GM04503 (cell line): ENCODE results near the gene SLC5A2.
"Not testable (repeated sequence)": the region's sequence is repeated elsewhere in the genome, so short reads cannot be mapped to it uniquely, and the experiment has no call there.

Experiments
- DNase-seq: peaks from one replicate; pipeline ENCODE4 v3.0.0-alpha.2; 2012; ENCODE audit warnings: low read depth

Gene SLC5A2

DNA sequence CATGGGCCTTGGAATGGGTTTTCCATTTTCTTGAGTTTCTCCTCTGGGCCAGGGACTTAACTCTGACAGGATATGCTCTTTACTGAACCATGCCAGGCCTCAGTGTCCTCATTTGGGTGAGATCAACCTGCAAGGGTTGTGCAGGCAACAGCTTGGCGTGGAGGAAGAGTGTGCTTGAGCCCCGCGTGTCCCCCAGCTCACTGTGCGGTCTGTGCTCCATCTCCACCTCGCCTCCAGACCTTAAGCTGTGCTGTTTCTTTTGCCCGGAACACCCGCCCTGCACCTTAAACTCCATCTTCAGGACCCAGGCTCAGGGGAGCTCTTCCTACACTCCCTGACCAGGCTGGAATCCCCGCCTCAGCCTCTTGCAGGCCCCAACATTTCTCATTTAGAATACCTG lies 15.6 kb downstream of the SLC5A2 start:
- no peak for DNase-seq

DNA sequence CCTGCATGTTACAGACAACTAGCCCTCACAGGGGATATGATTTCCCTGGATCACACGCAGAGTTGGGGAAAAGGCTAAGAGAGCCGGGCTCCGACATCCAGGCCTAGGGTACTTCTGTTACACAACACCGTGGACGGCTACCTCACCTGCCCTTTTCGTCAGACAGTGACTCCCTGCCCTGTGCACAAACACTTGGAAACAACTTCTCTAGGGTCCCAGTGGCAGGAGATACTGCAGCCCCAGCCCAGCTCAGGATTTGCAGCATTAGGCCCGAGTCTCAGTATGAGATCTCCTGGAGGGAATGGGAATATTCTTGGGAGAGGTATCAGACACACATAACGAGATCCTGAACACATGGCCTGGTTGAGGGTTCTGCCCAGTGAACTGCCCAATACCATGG lies 17.0 kb downstream of the SLC5A2 start:
- no peak for DNase-seq

DNA sequence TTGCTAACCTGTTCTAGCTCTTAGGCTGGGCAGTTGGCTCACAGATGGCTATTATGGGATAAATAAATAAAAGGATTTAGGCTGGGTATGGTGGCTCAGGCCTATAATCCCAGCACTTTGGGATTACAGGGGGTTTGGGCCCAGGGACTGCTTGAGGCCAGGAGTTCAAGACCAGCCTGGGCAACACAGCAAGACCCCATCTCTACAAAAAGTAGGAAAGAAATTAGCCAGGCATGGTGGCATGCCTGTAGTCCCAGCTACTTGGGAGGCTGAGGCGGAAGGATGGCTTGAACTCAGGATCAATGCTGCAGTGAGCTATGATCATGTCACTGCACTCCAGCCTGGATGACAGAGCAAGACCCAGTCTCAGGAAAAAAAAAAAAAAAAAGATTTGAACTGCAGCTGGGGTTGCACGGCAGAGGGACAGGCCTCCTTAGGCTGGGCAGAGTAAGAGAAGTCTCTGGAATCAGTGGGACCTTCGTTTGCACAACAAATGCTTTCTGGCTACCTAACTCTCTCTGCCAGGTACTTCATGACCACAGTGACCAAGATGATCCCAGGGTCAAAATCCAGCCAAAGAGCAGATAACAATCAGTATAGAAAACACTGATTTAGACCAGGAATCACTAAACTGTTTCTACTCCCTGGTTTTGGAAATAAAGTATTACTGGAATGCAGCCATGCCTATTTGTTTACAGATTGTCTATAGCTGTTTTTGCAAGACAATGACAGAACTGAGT lies 18.5 kb downstream of the SLC5A2 start:
- DNase-seq, result no peak

DNA sequence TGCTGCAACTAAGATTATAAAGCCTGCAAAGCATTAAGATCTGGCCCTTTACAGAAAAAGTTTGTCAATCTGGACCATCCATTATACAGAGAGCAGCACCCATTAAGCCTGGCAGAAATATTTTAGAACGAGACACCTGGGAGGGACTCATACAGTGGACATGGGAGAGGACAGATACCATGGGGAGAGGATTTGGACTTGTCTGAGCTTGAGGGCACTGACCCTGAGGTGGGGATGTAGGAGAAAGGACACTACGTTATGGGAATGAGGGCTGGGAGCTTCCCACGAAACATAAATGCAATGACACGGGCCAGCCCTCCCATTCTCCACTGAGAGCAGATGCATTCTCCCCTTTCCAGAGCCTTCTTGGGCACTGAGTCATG lies 19.0 kb downstream of the SLC5A2 start:
- no peak for DNase-seq

DNA sequence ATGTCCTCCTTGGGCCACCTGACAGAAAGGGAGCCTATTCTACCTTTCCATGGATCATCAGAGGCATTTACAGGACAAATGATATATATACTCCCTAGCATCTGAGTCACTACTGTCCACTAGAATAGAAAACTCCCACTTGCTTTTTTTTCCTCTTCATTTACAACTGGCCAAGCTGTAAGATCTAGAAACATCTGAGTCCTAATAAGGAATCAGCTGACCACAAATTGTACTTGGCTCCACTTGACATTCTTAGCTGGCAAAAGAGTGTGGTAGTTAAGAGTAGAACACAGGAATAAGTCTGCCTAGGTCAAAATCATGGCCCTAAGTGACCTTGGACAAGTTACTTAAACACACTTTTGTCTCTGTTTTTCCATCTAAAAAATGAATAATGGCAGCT lies 20.1 kb downstream of the SLC5A2 start:
- peak; percentile 50 for DNase-seq

DNA sequence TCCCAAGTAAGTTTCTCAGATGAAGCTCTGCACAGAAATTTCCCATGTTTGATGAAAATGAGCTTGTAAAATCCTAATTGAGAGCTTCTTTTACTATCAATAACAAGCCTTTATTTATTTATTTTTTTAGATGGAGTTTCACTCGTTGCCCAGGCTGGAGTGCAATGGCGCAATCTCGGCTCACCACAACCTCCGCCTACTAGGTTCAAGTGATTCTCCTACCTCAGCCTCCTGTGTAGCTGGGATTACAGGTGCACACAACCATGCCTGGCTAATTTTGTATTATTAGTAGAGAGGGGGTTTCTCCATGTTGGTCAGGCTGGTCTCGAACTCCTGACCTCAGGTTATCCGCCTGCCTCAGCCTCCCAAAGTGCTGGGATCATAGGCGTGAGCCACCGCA lies 20.6 kb downstream of the SLC5A2 start:
- DNase-seq, result not testable (repeated sequence)

DNA sequence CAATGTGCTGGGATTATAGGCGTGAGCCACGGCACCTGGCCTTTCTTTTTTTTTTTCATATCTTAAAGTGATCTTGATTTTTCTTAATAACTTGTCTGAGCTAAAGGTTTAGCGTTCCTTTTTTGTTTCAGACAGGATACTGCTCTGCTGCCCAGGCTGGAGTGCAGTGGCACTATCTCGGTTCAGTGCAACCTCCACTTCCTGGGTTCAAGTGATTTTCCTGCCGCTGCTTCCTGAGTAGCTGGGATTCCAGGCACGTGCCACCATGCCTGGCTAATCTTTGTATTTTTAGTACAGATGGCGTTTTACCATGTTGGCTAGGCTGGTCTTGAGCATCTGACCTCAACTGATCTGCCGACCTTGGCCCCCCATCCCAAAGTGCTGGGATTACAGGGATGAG lies 21.2 kb downstream of the SLC5A2 start:
- DNase-seq, result no peak

DNA sequence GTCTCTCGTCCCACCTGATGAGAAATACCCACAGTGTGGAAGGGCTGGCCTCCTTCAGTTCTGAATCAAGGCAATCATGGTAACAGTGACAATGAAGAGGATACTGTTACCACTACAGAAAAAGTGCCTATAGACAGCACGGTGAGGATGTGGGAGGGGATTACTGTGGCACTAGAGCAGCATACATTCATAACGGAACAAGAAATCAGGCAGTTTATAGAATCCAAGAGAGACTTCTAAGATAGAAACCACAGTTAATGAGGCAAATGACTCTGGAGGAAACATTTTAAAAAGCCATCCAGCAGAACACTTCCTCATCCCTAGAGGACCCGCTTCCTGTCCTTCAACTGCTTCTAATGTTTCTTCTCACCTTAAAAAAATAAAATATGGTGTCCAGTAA lies 22.6 kb downstream of the SLC5A2 start:
- no peak for DNase-seq

DNA sequence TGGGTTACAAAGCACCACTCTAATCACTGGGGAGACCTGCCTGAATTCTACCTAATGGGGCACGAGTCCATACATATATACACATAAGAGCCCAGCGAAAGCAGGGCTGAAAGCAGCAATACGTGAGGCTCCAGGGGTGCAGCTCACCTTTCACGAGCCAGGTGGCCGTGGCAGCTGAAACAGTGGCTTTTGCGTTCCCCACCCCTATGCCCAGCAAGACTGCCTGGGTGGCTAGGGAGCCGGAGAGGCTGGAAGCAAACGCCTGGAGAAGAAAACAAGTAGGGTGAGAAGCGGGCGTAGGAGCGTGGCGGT lies 24.6 kb downstream of the SLC5A2 start:
- DNase-seq, result no peak

DNA sequence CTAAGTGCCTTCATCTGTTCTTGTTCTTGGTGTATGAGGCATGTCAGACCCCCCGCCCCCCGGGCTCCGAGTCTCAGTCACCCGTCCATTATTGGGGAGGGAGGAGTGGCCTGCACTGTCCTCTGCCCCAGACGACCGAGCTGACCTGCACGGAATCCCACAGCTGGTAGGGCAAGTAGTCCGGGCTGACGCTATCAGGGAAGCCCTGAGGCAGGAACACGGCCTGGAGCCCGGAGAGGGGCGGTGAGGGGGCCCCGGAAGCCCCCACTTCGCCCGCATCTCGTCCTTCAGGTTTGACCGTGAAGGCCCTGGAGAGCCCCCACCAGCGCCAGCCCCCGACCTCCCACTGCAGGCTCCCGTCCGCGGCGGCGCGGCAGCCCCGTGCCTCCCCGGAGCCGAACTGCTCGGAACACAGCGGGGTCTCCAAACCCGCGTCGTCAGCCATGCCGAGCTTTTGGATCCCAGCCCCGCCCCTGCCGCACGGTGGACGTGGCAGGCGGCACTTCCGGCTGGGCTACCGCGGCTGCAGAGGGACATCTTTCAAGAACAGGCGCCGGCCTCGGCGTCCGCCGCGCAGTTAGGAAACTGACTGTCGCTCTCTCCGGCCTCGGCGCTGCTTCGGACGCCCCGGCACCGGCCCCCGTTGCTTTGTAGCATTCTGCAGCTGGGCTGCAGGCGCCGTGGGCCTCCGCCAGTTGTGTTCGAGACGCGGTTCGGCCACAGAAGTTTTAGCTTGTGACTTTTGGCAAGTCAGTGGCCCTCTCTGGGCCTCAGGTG lies 25.2 kb downstream of the SLC5A2 start, which contains the start of gene RUSF1:
Gene RUSF1 (minus strand): TSS at position 463 of the 777 bp plus-strand sequence. CDS start 18 bp downstream, at position 445.
- DNase-seq, result peak; percentile 49

DNA sequence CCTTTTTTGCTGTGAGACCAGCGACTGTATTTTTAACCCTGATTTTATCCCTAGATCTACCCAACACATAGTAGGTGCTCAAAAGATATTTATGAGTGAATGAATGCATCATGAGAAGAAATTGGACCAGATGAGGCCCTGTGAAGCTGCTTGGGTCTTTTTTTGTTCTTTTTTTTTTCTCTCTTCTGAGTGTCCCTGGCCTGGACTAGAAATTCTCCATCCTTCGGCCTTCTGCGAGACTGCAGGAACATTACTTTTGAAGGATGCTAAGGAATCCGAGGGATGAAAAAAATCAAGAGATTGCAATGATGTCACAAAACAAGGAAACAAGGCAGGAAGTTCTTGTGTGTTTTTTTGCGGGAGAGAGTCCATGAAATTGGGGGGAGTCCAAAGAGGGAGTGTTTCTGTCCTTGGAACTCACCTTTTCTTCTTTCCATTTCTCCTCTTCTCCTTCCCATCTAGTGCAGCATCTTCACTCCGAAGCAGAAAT lies 25.8 kb downstream of the SLC5A2 start:
- DNase-seq, result peak; percentile 34

DNA sequence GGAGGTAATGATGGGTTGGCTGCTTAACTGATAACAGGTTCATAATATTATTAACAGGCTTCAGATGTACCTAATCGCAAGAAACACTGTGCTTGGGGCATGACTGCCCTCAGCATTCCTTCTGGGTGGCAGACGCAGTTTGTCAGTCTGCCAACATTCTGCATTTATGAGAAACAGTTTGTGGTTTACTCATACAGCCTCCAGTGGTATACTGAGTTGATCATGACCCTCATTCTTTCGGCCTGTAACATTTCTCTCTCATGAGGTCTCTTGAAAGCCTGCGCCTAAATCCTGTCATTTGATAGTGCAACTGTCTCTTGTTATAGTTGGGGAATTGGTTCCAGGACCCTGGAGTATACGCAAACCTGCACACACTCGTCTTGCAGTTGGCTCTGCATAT lies 30.2 kb downstream of the SLC5A2 start:
- peak; percentile 62 for DNase-seq

DNA sequence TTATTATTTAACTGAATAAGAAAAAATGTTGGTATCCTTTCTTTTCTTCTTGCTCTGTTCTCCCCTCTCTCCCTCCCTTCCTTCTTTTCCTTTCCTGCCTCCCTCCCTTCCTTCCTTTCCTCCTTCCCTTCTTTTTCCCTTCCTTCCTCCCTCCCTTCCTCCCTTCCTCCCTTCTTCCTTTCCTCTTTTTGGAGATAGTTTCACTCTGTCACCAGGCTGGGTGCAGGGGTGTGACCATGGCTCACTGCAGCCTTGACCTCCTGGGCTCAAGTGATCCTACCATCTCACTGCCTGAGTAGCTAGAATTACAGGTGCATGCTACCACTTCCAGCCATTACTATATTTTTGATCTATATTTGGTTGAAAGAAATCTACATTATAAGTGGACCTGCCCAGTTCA lies 31.0 kb downstream of the SLC5A2 start:
- no peak for DNase-seq

DNA sequence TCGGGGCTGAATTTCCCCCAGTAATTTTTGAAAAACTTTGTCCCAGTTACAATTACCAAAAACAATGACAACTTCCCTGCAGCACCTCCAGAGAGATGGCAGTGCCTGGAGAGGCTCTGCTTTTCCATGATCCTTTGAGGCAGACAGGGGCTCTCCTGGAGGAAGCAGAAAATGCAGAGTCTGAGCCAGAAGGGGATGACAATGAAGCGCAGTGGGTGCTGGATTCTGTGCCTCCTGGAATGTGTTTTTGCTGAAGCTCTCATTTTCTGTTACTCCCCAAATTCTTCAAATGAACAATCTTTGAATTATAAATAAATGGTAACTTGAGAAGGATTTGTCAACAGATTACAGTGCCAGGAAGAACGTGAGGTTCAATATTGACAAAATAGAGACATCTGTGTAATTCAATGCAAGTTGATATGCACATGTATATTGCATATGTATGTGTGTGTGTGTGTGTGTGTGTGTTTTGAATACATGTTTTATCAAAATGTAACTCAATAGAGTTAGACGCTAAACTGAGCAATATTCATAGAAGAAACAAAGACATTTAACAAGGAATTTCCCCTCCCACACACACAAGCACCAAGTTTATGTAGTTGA lies 35.0 kb downstream of the SLC5A2 start:
- DNase-seq, result no peak

DNA sequence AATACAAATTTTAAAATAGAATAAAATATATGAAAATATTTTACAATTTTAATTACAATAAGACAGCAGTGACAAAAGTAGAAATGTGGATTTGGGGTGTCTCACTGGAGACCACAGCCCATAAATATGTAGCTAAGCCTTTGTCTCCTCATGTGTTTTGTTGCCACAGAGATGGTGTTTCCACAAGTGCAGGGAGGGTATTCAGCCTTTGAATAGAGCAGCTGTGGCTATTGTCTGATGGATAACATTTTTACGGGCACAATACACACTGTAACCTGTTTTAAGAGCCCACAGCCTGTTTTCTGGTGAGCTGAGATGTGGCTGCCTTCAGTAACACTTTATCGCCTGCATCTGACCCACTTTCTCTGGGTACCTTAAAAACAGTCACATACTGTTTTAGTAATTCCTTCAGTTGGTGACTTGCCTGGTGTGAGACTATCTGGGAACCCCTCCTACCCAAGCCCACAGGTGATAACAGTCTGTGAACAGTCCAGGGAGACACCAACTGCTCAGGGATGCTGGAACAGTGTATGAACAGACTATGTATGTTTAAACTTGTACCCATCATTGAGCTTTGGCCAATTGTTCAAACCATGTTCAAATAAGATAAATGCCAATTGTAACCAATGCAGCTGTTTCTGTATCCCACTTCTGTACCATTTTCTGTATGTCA lies 37.0 kb downstream of the SLC5A2 start:
- DNase-seq, result no peak

DNA sequence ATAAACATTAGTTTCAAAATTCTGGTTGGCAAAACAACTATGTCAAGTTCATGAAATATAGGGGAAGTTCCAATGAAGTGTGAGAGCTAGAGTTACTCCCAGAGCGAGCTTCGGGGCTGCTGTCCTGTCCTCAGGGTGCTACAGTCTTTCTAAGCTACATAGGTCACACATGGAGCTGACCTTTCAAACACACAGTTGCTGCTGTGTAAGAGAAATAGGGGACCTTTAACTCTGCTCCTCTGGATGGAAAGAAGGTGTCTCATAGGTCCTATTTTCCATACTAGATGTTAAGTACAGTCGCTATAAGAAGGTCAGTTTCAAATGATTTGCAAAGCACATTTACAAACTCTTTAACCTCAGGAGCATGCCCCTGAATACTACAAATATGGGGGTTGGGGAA lies 38.4 kb downstream of the SLC5A2 start:
- no peak for DNase-seq

DNA sequence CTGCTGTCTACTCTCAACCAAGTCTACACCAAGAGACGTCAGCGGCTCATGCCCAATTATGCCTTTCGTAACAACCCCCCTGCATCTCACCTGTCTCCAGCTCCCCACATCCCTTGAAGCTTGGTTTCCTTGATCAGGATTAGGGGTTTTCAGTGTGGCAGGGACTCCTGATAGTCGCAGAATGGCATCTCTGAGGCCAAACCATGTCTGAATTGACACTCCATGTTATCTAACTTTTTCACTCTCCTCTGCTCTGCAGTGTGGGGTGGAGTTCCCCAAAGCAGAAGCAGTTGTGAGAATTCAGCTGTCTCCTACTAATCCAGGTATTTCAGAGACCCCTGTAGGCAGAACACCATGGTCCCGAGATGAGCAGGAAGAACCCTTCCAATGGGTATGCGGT lies 39.1 kb downstream of the SLC5A2 start:
- no peak for DNase-seq

DNA sequence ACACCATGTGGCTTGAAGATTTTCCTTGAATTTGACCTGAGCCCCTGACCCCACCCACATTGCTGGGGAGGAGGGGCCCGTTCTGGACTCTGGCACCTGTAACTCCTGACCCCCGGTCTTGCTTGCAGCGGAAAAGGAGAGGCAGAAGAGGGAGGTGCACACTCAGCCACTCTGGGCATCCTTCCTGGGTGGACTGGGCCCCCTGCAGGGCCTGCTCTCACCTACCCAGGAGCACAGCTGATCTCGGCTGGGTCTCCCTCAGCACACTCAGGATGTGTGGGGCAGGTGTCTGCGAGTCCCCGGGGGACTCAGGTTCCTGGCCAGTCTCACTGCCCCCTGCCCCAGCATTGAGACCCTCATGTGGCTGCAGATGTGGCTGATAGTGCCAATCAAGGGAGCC lies 40.8 kb downstream of the SLC5A2 start:
- not testable (repeated sequence) for DNase-seq

DNA sequence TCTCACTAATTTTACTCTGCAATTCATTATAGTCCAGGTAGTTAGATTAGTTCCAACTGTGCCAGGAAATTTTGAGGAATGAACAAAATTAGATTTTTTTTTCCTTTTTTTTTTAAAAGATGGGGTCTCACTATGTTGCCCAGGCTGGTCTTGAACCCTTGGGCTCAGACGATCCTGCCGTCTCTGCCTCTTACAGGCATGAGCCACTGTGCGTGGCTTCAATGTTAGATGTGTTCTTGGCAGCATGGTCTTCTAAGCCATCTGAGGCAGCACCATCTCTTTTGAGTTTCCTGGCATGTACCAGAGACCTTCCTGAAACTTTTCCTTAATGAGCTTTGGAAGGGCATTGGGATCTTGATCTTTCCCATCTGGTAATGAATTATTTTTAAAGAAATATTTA lies 42.2 kb downstream of the SLC5A2 start:
- no peak for DNase-seq

DNA sequence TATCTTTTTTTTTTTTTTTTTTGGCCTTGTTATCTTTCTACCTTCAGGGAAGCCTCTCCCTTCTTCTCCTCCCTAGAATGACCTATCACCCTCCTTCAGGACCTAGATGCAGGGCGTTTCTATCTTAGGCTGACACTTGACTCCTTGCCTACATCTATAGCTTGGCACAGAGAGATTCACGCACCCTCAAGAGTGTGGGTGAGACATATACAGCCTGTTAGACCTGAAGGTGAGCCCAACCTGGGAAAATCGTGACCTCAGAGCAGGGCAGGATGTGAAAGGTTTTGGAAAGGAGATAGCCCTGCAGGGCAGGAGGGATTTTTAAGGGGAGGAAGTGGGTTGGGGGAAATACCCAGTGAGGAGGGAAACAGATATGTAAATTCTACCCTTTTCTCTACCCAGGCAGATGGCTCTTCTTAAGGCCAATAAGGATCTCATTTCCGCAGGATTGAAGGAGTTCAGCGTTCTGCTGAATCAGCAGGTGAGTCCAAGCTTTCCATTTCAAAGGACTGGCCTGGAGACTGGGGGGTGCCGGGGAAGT lies 44.9 kb downstream of the SLC5A2 start, which contains the start of gene AHSP:
Gene AHSP (plus strand): TSS at position 167 of the 541 bp plus-strand sequence. CDS start 240 bp downstream, at position 407.
- no peak for DNase-seq

DNA sequence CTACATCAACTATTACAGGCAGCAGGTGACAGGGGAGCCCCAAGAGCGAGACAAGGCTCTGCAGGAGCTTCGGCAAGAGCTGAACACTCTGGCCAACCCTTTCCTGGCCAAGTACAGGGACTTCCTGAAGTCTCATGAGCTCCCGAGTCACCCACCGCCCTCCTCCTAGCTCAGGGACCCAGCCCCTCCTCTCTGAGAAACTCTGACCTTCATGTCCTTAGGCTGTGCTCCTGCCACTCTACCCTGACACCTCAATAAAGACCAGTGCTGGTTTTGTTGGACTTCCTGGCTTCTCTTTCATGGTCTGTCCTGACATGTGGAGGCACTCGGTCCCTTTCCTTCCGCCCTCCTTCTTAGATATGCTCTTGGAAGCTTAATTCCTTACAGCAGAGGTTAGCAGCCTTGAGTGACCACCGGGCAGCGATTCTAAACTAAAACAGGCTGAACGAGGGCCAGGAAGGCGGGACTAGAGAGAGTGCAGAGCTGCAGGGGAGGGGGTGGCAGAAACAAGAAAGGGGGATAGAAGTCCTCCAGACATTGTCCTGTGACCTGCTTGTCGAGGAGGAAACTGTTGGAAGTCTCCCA lies 45.7 kb downstream of the SLC5A2 start:
- no peak for DNase-seq
